OCI-M1 (cell line): ENCODE data around the gene INPP4B.

ENCODE experiments used
- DNase-seq: peaks from one replicate; lab custom pipeline; 2025; lab: John Stamatoyannopoulos, UW

INPP4B gene

DNA sequence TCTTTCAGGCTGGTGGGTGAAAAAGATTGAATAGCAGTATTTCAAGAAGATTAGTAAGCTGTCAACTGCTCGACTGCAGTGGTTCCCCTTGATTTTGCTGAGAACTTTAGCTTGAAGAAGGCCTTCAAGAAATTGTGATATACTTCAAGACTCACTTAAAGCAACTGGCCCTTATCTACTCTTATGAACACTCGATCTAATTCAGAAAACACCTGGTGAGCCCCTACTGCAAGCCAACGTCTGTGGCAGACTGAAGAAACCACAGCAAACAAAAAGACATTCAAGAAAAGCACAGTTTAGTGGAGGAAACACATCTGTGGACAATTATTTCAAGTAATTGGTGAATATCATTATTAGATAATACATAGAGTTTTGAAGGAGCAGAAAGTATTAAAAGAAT lies 119.0 kb downstream of the INPP4B start:
- DNase-seq: no peak

DNA sequence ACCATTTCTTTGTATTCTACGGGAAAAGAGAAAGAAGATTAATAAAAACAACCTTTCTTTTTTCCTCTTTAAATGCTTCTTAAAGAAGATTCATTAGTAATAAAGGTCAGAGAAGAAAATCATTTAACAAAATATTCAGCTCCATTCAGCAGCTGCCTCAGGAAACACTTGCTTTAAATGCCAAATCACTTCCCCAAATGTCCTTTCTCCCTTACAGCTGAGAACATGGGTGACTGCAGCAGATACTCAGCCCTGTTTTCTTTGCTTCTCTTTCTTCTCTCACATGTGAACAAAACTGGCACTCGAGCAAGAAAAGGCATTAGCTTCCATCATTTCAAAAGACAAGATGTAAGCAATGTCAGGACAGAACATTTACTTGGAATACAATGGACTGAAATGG lies 120.2 kb downstream of the INPP4B start:
- peak; percentile 21 for DNase-seq

DNA sequence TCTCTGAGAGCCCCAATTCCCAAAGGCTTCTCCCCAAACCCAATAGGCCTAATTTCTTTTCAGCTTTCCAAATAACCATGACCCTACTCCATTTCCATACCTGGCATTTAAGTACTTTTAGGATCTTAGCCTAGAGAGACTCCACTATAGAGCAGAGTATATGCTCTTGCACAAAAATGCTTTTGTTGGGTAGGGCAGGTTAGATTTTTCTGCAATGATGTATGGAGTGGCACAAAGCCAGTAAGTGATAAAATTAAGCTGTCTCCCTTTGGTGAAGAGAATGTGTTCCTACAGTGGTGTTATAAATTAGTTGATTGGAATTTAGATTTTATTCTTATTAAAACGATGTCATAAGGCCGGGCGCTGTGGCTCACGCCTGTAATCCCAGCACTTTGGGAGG lies 124.9 kb downstream of the INPP4B start:
- no peak for DNase-seq

DNA sequence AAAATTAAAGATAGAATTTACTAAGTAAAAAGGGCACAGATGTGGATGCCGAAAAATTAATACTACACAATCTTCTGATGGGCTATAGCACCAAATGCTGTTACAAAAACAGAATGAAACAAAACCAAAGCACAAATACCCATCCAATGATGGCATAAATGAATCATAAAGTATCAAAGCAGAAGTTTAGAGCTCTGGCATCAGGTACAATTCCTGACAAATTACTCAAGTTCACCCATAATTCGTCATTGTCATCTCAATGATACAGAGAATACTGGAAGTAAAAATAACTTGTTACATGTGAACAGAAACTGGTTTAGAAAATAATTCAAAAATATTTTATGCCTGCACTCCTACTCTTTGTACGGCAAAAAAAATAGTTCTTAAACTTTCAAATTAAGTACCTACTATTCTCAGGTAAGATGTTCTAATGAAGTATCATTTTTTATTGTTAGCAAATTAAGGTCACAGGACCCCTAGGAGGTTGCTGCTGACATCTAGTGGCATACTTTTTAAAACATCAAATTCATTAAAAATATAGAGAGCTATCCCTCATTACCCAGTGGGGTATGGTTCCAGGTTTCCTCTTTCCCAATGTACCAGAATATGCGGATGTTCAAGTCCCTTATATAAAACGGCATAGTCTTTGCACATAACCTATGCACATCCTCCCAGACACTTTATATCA lies 126.1 kb downstream of the INPP4B start:
- DNase-seq: peak; percentile 64

DNA sequence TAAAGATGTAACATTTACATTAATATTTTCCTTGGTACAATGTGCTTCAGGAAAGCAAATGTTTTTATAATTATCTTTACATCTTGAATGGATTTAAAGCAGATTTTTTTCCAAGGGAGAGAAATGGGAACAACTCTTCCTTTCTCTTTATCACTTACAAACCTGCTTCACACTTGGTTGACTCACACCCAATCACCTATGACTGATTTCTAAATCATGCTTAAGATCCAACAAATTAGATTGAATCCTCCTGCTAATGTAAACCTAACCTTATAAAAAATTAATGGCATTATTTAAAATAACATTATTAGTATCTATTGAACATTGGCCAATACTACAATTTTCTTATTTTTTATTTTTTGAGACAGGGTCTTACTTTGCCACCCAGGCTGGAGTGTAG lies 127.1 kb downstream of the INPP4B start:
- DNase-seq: no peak

DNA sequence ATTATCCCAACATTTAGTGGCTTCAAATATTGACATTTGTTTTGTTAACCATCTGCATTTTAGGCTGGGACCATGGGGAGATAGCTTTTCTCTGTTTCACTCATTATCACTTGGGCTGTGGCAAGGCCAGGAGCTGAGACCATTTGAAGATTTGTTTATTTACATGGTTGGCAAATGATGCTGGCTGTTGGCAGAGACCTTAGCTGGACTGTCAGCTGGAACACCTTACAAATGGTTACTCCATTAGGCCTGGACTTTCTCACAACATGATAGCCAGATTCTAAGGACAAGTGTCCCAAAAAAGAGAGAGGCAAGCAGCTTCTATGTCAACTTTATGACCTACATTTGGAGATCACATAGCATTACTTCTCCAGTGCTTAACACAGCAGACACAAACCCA lies 130.4 kb downstream of the INPP4B start:
- no peak for DNase-seq

DNA sequence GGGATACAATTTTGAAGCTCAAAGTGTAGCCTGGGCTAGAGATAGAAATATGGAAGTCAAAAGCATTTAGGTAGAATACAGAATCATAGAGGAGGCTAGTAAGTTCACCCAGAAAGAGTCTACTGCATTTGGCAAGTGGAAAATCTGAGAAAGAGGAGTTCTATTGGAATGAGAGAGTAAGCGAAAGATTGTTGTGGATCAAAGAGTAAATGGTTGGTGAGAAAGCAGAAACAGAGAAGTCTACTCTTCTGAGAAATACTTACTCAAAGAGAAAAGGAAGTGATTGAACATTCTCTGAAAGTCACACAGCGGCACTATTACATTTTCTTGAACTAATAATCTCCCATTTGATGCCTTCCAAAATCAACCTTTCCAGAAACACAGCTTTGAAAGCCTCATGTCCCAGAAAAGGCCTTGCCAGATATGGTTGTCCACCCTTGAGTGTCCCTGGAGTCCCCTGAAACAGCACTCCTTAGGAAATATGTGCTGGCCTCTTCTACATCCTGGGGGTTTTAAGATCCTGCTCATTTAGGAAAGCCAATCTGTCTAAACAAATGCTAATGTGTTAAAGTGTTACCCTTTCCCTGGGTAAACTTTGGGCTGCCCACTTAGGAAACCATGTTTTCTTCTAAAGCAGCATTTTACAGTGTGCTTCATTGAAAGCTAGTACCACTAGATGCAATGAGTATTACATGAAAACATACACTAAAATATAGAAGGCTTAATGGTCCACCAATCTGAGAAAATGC lies 132.6 kb downstream of the INPP4B start:
- DNase-seq: no peak

DNA sequence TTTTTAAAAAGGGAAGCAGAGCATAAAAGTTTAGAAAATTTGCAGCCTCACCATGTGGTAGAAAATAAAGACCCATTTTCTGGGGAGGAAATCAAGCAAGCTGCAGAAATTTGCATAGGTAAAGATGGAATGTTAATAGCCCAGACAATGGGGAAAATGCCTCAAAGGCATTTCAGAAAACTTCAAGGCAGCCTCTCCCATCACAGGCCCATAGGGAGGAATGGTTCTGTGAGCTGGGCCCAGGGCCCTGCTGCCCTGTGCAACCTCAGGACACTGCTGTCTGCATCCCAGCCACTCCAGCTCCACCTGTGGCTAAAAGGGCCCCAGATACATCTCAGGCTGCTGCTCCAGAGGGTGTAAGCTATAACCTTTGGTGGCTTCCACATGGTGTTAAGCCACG lies 137.9 kb downstream of the INPP4B start:
- DNase-seq: no peak

DNA sequence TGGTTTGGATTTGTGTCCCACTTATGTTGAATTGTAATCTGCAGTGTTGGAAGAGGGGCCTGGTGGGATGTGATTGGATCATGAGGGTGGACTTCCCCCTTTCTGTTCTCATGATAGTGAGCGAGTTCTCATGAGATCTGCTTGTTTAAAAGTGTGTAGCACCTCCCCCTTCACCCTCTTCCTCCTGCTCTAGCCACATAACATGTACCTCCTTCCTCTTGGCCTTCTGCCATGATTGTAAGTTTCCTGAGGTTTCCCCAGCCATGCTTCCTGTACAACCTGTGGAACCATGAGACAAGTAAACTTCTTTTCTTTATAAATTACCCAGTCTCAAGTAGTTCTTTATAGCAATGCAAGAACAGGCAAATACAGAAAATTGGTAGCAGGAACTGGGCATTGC lies 138.7 kb downstream of the INPP4B start:
- peak; percentile 65 for DNase-seq

DNA sequence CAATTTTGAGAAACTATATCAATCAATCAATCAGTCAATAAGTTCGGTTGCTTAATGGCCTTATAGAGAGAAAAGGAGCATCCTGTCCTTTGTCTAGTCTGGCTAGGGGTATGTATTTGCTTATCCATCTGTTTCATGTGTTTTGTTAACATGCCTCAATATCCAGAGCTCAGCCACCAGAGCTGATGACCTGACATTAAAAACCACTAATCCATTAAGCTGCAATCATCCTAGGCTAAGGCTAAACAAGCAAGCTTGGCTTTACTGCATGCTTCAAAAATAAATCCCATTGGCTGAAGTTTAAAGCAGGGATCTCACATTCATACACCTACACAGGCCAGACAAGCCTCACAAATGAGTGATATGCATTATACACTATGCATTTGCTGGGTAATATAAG lies 139.7 kb downstream of the INPP4B start:
- no peak for DNase-seq

DNA sequence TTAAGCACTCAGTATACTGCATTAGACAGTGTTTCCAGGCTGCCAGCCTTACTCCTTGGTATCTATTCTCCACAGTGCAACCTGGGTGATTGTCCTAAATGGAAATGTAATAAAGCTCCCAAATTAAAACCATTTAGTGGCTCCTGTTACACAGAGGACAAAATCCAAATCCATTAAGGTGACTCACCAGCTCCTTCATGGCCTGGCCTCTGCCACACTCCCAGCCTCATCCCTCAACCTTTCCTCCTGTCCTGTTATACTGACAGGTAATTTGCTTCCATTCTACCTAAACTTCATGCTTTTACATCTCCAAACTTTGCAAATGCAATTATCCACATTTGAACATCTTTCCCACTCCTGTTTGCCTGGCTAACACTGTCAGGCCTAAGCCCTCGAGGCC lies 140.3 kb downstream of the INPP4B start:
- no peak for DNase-seq

DNA sequence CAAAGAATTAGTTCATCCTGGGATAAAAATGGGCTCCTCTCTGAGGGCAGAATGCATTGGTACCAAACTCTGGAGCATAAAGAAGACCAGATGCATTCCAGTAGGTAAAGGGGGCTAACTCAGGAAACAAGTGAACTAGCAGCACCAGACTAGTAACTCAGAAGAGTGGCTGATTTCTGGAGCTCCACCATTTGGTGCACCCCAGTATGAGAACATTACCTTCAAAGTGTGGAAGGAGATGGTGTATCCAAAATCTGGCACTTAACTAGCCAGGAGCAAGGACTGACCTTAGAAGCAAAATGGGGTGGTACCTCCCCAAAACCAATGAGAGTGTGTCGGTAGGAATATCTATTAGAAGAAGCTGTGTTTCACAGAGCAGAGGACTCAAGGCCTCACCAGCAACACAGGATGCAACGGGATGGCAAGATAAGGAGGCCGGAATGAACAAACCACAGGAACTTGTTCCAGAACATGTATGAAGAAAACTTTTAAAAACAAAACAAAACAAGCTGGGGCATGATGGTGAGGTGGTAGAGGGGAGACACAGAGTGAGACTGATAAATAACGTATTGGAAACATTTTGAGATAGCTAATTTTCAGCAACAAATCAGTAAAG lies 142.3 kb downstream of the INPP4B start:
- DNase-seq: peak; percentile 59

DNA sequence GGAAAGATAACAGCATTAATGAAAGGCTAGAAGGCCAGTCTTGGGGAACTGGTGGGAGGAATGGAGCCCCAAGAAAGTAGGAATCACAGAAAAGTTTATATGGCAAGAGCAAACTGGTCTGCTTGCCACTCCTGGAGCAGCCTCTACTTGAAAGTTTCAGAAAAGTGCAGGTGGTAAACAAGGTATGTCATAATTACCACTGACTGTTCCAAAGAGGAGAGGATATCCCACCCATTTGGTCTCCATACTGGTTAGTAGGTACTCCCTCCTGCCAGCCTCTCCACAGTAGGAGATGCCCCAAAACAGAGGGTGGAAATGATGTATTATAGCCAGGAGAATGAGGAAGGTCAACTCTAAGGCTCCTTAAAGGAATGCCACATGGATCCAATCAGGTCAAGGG lies 145.1 kb downstream of the INPP4B start:
- DNase-seq: no peak

DNA sequence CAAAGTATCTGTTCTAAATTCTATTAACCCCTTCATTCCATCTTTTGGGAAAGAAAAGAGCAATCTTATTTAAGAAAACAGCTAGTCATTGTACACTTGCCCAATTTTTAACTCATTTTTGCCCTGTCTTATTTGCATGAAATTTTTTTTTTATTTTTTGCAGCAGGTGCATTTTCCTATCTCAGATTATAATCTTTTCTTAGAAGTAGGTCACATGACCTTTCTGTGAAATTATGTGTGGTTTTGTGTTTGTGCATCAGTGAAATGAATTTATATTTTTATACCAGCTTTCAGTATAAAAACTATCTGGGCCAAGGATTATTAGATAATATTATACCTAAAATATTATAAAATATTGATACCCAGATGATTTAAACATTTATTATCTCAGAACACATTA lies 145.6 kb downstream of the INPP4B start:
- no peak for DNase-seq

DNA sequence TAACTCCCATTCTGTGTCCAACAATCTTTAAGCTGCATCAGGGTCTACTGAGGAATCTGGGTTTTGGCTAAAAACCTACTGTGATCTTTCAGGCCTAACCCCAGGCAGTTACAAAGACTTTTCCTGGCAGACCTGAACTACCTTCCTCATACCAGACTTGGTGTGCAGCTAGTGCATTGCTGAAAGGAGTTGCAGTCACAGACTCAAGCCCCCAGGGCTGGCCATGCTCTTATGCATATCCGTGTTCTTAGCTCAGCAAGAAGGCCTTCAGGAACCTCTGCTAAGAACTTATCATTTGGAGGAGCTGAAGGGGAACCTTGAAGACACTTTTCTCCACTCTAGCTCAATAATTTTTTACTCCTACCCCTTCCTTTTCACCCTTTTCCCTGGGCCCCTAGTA lies 147.5 kb downstream of the INPP4B start:
- no peak for DNase-seq

DNA sequence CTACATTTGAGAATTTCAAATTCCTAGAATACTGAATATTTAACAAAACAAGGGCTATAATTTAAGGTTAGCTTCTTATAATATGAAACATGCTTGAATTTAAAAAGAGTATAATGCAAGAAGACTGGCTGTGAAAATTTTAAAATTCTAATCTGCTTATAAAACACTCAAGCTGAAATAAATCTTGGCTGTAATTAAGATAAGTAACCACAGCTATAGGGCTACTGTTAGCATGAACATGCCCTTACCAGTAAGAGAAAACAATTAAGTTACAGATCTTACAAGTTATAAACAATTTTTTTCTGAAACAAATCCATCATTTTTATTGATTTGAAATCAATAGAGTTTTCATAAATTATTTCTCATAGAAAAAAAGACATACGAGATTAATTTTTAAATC lies 148.2 kb downstream of the INPP4B start:
- no peak for DNase-seq

DNA sequence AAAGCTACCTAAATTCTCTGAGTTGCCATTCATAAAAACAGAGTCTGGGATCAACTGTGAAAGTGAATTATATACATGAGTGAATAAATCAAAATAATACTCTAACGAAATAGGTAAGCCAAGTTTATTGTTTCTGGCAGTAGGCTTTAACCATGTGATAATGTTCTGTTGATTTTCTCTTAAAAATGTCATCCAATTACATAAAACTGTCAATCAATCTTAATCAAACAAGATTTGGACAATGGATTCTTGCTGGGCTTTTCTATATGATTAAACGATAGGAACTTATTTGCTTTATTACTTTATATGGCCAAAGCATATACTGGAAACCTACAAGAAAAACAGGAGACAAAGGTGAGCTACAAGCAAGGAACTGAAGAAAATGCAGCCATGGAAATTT lies 148.8 kb downstream of the INPP4B start:
- DNase-seq: no peak

DNA sequence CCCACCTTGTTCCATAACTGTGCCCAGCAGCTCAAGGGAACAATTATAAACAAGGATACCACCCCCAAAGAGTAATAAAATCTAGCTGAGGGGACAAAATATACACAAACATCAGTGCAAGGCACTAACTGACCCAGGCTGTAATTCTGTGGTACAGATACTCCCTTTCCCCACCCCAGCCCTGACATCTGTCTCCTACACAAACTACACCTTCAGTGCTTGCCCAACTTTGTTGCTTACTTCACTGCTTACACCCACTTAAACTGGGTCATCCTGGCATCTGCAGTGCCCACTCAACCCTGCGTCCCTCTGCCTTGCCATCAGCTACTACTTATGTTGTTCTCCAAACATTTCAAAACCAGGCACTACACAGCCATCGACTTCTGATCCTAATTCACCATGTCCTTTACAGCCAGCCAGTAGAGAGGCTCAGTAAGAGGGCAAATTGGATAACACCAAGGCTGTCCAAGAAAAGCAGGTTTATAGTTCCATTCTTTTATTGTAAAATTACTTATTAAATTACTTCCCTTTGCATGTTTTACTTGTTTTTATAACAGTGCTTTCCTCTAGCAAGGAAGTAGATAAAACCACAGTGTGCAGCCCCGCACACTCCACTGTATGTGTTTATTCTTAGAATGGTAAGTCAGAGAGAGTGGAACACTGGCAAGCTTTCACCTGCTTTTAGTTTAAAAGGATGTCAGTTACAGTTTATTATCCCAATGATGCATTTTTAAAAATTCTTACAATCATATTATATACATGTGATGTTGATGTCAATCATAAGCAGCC lies 149.6 kb downstream of the INPP4B start:
- no peak for DNase-seq

DNA sequence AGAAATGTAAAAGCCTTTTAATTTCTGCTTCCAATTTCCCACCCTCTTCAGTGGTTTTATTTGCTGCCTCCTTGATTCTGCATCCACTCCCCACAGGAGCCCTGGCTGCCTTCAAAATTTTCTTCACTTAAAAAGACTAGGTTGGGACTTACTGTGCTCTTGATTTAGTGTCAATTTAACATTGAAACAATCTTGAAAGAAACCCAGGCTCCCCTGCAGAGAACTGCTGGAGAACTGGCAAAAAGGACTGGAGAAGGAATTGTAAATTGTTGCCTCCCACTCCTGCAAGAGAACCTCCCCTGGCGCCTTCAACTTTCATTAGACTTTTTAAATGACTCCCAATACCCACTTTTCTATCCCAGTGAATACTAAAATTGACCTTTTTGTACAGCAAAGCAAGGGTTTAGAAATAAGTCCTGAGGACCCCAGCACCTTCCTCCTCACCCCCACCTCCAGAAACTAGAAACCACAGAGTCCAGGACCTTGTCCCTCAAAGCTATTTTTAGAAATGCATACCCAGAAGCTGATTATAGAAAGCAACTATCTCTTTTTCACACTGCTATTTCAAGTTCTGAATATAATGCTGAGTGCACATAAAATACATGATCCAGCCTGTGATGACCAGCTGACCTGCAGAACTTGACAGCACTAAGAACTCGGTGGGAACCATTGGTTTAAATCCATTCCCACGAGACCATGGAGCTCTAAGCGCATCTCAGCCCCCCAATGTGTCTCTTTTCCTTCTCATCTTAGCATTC lies 155.5 kb downstream of the INPP4B start:
- DNase-seq: no peak

DNA sequence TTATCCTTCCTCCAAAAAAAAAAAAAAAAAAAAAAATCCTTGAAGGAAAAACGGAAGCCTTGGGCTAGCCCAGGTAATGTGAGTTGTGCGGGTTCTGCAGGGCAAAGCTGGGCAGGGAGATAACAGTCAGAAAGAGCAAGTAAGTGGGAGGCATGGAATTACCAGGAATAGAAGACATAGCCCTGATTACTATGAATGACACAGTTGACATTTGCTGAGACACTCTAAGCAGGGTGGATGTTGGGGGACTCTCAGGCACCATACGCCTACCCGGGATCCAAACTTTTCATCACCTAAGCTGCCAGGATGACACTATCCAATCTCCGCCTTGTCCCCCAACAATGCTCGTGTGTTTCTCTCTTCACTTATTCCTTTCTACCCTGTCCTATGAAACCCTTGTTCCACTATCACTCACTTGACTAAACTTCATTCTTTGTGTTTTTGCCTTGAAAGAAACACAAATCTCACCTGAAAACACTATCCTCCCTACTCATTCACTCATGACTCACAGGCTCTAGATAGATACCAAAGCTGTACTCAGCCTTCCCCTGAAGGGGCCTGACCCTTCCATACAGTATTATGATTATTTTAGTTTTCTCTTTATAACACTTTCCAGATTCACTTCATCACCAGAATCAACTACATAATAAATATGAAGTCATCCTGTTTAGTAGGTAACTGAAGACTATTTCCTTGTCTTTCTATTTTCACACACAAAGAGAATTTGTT lies 158.4 kb downstream of the INPP4B start:
- no peak for DNase-seq

DNA sequence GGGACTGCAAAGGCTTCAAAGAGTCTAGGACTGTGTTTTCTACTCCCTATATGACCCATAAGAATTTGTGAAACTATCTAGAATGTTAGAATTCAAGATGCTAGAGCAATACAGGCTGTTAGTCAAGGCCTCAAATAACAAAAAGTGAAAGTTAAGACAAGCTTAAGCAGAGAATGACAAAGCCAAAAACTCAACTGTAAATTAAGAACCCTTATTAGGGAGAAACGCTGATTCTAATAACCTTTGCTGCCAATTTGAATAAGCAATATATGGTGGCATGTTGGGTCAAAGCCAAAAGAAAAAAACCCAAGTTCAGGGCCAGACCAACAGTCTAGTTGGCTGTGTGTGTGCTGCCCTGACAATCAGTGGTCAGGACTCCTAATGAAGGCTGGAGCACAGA lies 160.0 kb downstream of the INPP4B start:
- DNase-seq: no peak
